IMR-90 (cell line): ENCODE data around the gene WDR27. TPM values are rescaled to one million over a fixed set of nuclear protein-coding genes. Genes with fewer than 3 reads are reported as not detected.

Experiments used
- ATAC-seq: fragments of 200-7000 bp; cut with Tn5 transposase; 2 replicates; pipeline ENCODE4 v1.9.1; 2020; ENCODE audit warnings: low read depth, mild to moderate bottlenecking, moderate library complexity
- BruUV-seq: library from RNA; stranded (reverse); fragments of 400-500 nt; replicated peaks from 2 replicates; lab custom pipeline; 2021; lab: Mats Ljungman, UMichigan
- CTCF ChIA-PET: fragments of 300-600 bp; formaldehyde crosslinking; extraction: SDS; loops from one replicate; lab custom pipeline; 2021; ENCODE audit warnings: antibody characterized with exemption; lab: Yijun Ruan, JAX
- POLR2A ChIA-PET: fragments of 300-600 bp; sonication (Branson Sonifier 250); formaldehyde crosslinking; loops from one replicate; lab custom pipeline; 2022; ENCODE audit warnings: antibody characterized with exemption; ENCODE audit not compliant: unreplicated experiment; lab: Charles Lee
- DNase-seq: peaks from one replicate; pipeline ENCODE4 v3.0.0; 2013
- H2AFZ ChIP-seq: replicated peaks from 2 replicates; pipeline ENCODE3; 2013; ENCODE audit warnings: low read length, mild to moderate bottlenecking; ENCODE audit not compliant: poor library complexity
- H2AK5ac ChIP-seq: 2 replicates; pipeline ENCODE4 v1.6.1; 2013; ENCODE audit warnings: low read depth, low read length, inconsistent platforms
- H2AK9ac ChIP-seq: replicated peaks from 2 replicates; pipeline ENCODE3; 2013; ENCODE audit warnings: mild to moderate bottlenecking, low read depth, low read length, moderate library complexity; ENCODE audit not compliant: poor library complexity
- H2BK120ac ChIP-seq: 2 replicates; pipeline ENCODE4 v1.6.1; 2013; ENCODE audit warnings: low read depth, low read length, inconsistent platforms
- H2BK15ac ChIP-seq: 3 replicates; pipeline ENCODE4 v1.6.1; 2013; ENCODE audit warnings: low read depth, low read length, inconsistent platforms
- H2BK20ac ChIP-seq: 2 replicates; pipeline ENCODE4 v1.6.1; 2013; ENCODE audit warnings: low read depth, mild to moderate bottlenecking, inconsistent platforms, low read length, moderate library complexity
- H2BK5ac ChIP-seq: 2 replicates; pipeline ENCODE4 v1.6.1; 2013; ENCODE audit warnings: mild to moderate bottlenecking, low read depth, low read length, inconsistent platforms; ENCODE audit not compliant: poor library complexity, severe bottlenecking
- H3K14ac ChIP-seq: replicated peaks from 2 replicates; pipeline ENCODE4 v1.6.1; 2013; ENCODE audit warnings: low read depth, low read length, inconsistent platforms
- H3K18ac ChIP-seq: 2 replicates; pipeline ENCODE4 v1.6.1; 2013; ENCODE audit warnings: low read depth, low read length, control low read depth
- H3K23ac ChIP-seq: 2 replicates; pipeline ENCODE4 v1.6.1; 2013; ENCODE audit warnings: low read depth, low read length, inconsistent platforms
- H3K27ac ChIP-seq: 2 replicates; pipeline ENCODE4 v1.5.1; 2013; ENCODE audit warnings: mild to moderate bottlenecking, control low read depth, low read length; ENCODE audit not compliant: insufficient read depth
- H3K27me3 ChIP-seq: 2 replicates; pipeline ENCODE4 v1.6.1; 2013; ENCODE audit warnings: low read length; ENCODE audit not compliant: control insufficient read depth, insufficient read depth
- H3K36me3 ChIP-seq: 2 replicates; pipeline ENCODE4 v1.6.1; 2013; ENCODE audit warnings: low read length, mixed read lengths; ENCODE audit not compliant: control insufficient read depth, insufficient read depth
- H3K4ac ChIP-seq: 2 replicates; pipeline ENCODE4 v1.6.1; 2013; ENCODE audit warnings: low read depth, low read length, inconsistent platforms
- H3K4me1 ChIP-seq: 2 replicates; pipeline ENCODE4 v1.6.1; 2013; ENCODE audit warnings: low read length, mixed read lengths; ENCODE audit not compliant: control insufficient read depth, insufficient read depth
- H3K4me2 ChIP-seq: 2 replicates; pipeline ENCODE4 v1.6.1; 2013; ENCODE audit warnings: low read depth, mild to moderate bottlenecking, control low read depth, low read length, moderate library complexity
- H3K4me3 ChIP-seq: 2 replicates; pipeline ENCODE4 v1.5.1; 2013; ENCODE audit warnings: low read depth, mild to moderate bottlenecking, control low read depth, low read length, moderate library complexity; ENCODE audit not compliant: insufficient read depth
- H3K56ac ChIP-seq: 2 replicates; pipeline ENCODE4 v1.6.1; 2013; ENCODE audit warnings: low read length, inconsistent platforms; ENCODE audit not compliant: insufficient read depth; ENCODE audit errors: extremely low read depth
- H3K79me1 ChIP-seq, 2 experiments: 2 replicates each; pipeline ENCODE4 v1.6.1; 2013; ENCODE audit warnings: low read length in 2 of 2, inconsistent platforms in 1 of 2, low read depth in 1 of 2
- H3K9ac ChIP-seq: 2 replicates; pipeline ENCODE4 v1.6.1; 2013; ENCODE audit warnings: low read depth, low read length, control low read depth
- H3K9me1 ChIP-seq: 2 replicates; pipeline ENCODE4 v1.6.1; 2013; ENCODE audit warnings: low read length, inconsistent platforms; ENCODE audit not compliant: insufficient read depth
- H3K9me3 ChIP-seq: 2 replicates; pipeline ENCODE4 v1.6.1; 2013; ENCODE audit warnings: low read length; ENCODE audit not compliant: control insufficient read depth, insufficient read depth
- H4K20me1 ChIP-seq: 2 replicates; pipeline ENCODE4 v1.6.1; 2013; ENCODE audit warnings: low read length, inconsistent platforms; ENCODE audit not compliant: insufficient read depth
- H4K5ac ChIP-seq: 2 replicates; pipeline ENCODE4 v1.6.1; 2013; ENCODE audit warnings: mild to moderate bottlenecking, low read depth, low read length, control low read depth
- H4K8ac ChIP-seq, 2 experiments: 2 replicates each; pipeline ENCODE4 v1.6.1; 2013; ENCODE audit warnings: low read depth in 2 of 2, low read length in 2 of 2, control low read depth in 1 of 2, inconsistent platforms in 1 of 2
- H4K91ac ChIP-seq: 2 replicates; pipeline ENCODE4 v1.6.1; 2013; ENCODE audit warnings: low read depth, low read length, inconsistent platforms; ENCODE audit not compliant: insufficient read depth
- CEBPB ChIP-seq: IDR thresholded peaks from 2 replicates; pipeline ENCODE4 v1.6.1; 2012; ENCODE audit warnings: low read depth, low read length, improper control_type of control experiment
- CHD1 ChIP-seq: IDR thresholded peaks from 2 replicates; pipeline ENCODE4 v1.6.1; 2012; ENCODE audit warnings: low read depth, low read length, improper control_type of control experiment
- MAZ ChIP-seq: IDR thresholded peaks from 2 replicates; pipeline ENCODE4 v1.6.1; 2012; ENCODE audit warnings: low read depth, mild to moderate bottlenecking, low read length, improper control_type of control experiment, moderate library complexity, borderline replicate concordance
- RAD21 ChIP-seq: IDR thresholded peaks from 2 replicates; pipeline ENCODE4 v1.6.1; 2012; ENCODE audit warnings: low read length, improper control_type of control experiment
- SMC3 ChIP-seq: fragments of 150-350 bp; IDR thresholded peaks from 2 replicates; pipeline ENCODE4 v1.6.1; 2016; ENCODE audit warnings: low read depth, mild to moderate bottlenecking, antibody characterized with exemption, low read length, moderate library complexity
- WGBS, 2 experiments: methylation state at CpG; one replicate each; pipeline versions ENCODE4 v1.1.5 to v1.1.7; 2013; ENCODE audit warnings: missing lambda C conversion rate in 2 of 2; ENCODE audit not compliant: insufficient read length in 1 of 2; ENCODE audit errors: extremely low coverage in 2 of 2; 5-methylcytosine and 5-hydroxymethylcytosine counted together
- dilution Hi-C: fragments of 300-500 bp; cut with HindIII; formaldehyde crosslinking; loops from one replicate; pipeline ENCODE4 v1.14.3; 2018; ENCODE audit warnings: low sequenced_read_pairs; ENCODE audit not compliant: unreplicated experiment
- in situ Hi-C: fragments of 300-500 bp; cut with MboI; formaldehyde crosslinking; loops from 3 replicates; pipeline ENCODE4 v1.14.3; 2019; ENCODE audit warnings: low sequenced_read_pairs, inconsistent platforms, mixed read lengths
- intact Hi-C: fragments of 100-400 bp; cut with micrococcal nuclease; formaldehyde crosslinking; loops from 2 replicates; pipeline ENCODE4 v1.10.0; 2022
- polyA plus RNA-seq, 3 experiments: library from polyadenylated mRNA; depleted of rRNA; stranded (reverse); fragments of >200 nt; gene quantifications; 2 replicates each; pipeline ENCODE4 v1.2.3, GENCODE V29; 2012; ENCODE audit warnings: low replicate concordance in 1 of 3
- total RNA-seq: library from RNA; depleted of rRNA; stranded (reverse); fragments of >200 nt; gene quantifications from 2 replicates; pipeline ENCODE4 v1.2.3, GENCODE V29; 2012
- TF ChIP-seq, protein P1 (sequence below): conservative IDR thresholded peaks from 2 replicates; pipeline ENCODE4 v1.5.1; 2012; ENCODE audit warnings: mild to moderate bottlenecking, low read depth, low read length, improper control_type of control experiment

Gene WDR27
- total and polyA plus RNA-seq, 2 of the 4 experiments (the other 2 are of a cell fraction) = 7.0 to 18.5 TPM

DNA sequence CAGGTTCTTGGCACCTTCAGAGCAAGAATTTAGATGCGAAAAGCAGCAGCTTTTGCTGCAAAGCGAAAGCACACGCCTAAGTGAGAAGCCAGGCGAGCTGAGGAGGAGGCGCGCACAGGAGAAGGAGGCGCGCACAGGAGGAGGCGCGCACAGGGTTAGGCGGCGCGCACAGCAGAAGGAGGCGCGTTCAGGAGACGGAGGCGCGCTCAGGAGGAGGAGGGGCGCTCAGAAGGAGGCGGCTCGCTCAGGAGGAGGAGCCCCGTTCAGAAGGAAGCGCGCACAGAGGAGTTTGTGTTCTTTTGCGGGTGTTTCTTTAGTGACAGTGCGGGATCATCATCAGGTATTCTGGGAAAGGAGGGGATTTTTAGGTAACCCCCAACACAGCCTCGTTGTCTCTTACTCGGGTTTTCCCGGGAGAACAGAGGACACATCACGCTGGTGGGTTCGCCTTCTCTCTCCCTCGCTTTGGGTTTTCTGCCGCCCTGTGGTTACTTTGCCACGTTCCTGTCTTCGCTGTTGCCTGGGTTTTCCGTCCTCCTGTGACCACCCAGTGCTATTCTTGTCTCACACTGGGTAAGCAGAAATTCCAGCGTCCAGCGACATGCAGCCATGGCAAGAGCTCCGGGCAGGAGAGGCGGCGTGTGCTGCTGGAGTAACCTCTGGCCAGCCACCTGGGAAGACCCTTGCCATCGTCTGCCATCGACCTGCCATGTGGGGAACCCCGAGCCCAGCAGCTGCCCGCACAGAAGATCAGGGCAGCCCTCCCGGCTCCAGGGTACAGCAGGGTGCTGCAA is 47.0 kb downstream of the WDR27 start:
- Histone ChIP-seq H2AFZ (peak overlapping the region; percentile 84), H3K14ac (peak overlapping the region; percentile 36; the same call in 1 of the 2 replicates), H3K18ac (no peak overlapping the region), H3K23ac (peak overlapping the region; percentile 56), H2AK5ac (no peak overlapping the region), H3K79me1 (no peaks in the 10 kb centered on the region), H3K9me3 (no peaks in the 10 kb centered on the region), H2BK20ac (no peak overlapping the region), H3K9me1 (peaks cover 5% of the 10 kb centered on the region; the same call in 1 of the 2 replicates), H4K8ac (peak overlapping the region; percentile 50 to 56; a peak in 3 of 4 replicates), H4K5ac (0 out of 2 replicates have a peak overlapping the region, but pooled peaks have one; percentile 38), H3K4me1 (no peaks in the 10 kb centered on the region), H2BK120ac (peak overlapping the region; percentile 80), H3K56ac (no peak overlapping the region; the same call in 1 of the 2 replicates), H3K4ac (peak overlapping the region; percentile 50; the same call in 1 of the 2 replicates), H3K27ac (peak overlapping the region; percentile 56), H3K27me3 (no peaks in the 10 kb centered on the region), H2BK5ac (no peak overlapping the region), H3K9ac (peak overlapping the region; percentile 63), H3K36me3 (peaks cover 31% of the 10 kb centered on the region), H4K20me1 (no peaks in the 10 kb centered on the region), H3K4me2 (peak overlapping the region; percentile 76), H4K91ac (0 out of 2 replicates have a peak overlapping the region, but pooled peaks have one; percentile 39), H2BK15ac (no peak overlapping the region), H3K4me3 (peak overlapping the region; percentile 55), H2AK9ac (peak overlapping the region; percentile 10)
- dilution Hi-C loops = no loop called here
- ChIA-PET CTCF (no interaction called here), POLR2A (no interaction called here)
- peak; percentile 61 for DNase-seq
- no TSS peak for BruUV-seq
- in situ Hi-C loops = no loop called here
- 52% methylated on average over 25 of the region's 46 CpGs; no CpG with 5 or more reads in 1 of the 2 experiments for WGBS, 2 experiments
- peak; percentile 93 for ATAC-seq
- no peak for TF ChIP-seq CHD1
- TF ChIP-seq, protein P1, sequence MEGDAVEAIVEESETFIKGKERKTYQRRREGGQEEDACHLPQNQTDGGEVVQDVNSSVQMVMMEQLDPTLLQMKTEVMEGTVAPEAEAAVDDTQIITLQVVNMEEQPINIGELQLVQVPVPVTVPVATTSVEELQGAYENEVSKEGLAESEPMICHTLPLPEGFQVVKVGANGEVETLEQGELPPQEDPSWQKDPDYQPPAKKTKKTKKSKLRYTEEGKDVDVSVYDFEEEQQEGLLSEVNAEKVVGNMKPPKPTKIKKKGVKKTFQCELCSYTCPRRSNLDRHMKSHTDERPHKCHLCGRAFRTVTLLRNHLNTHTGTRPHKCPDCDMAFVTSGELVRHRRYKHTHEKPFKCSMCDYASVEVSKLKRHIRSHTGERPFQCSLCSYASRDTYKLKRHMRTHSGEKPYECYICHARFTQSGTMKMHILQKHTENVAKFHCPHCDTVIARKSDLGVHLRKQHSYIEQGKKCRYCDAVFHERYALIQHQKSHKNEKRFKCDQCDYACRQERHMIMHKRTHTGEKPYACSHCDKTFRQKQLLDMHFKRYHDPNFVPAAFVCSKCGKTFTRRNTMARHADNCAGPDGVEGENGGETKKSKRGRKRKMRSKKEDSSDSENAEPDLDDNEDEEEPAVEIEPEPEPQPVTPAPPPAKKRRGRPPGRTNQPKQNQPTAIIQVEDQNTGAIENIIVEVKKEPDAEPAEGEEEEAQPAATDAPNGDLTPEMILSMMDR = peak; percentile 41; the same call in 1 of the 2 replicates
- TF ChIP-seq MAZ = no peak
- peak; percentile 33; the same call in 1 of the 2 replicates for TF ChIP-seq SMC3
- no peak for TF ChIP-seq CEBPB
- peak; percentile 56 for TF ChIP-seq RAD21
- intact Hi-C loops = loop anchor here (2.0 to 10.0 kb wide), 4 partner anchors 46 to 760 kb away; no protein-coding TSS in a partner anchor
